Stimulated activated CD4-positive, alpha-beta T cell treated with anti-CD3 and anti-CD28 coated beads, Interleukin-2, amount 100 ng/mL, for 4 hours (primary cell): ENCODE measurements around the gene ADGRG2.

ENCODE experiments used
- DNase-seq: peaks from one replicate; pipeline ENCODE4 v3.0.0-alpha.2; 2020; ENCODE audit warnings: low read depth

The ADGRG2 gene

DNA sequence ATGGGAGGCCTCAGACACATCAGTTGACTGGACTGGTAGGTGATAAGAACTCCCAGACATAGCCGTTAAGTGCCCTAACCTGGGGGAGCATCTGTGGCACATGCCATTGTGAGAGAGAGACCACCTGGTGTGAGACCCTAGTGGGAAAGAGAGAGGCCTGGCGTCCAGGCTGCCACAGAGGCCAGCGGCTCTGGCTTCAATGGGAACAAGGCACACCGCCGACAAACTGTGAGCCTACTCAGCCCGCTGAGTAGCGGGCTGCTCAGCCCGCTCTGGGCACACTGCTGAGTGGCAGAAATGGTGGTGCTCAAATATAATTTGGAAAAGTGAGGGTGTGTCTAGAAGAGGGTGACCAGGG is 172.3 kb downstream of the ADGRG2 start:
- no peak for DNase-seq

DNA sequence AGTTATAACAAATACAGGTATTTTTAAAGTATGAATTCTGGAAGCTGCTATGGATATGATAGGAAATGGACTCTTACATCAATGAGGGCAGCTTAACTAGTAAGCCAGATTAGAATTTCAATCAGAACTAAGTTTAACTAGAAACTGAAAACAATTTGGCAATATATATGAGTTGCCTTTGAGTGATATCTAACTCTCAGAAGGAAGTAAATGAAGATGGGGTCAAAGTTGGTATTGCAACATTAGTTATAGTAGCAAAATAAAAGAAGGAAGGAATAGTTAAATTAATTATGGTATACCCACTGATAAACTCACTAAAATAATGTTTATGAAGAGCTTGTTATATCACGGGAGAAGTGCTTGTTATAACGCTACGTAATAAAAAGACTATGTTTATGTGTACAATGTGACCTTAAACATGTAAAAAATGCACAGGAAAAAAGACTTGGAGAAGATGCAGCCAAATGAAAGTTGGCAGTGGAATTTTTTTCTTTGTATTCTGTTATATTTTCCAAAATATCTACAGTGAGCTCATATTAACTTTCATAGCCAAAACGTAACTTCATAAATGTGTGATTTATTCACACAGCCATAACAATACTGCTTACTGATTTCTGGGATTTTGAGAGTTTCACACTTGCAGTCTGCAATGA is 172.9 kb downstream of the ADGRG2 start:
- no peak for DNase-seq

DNA sequence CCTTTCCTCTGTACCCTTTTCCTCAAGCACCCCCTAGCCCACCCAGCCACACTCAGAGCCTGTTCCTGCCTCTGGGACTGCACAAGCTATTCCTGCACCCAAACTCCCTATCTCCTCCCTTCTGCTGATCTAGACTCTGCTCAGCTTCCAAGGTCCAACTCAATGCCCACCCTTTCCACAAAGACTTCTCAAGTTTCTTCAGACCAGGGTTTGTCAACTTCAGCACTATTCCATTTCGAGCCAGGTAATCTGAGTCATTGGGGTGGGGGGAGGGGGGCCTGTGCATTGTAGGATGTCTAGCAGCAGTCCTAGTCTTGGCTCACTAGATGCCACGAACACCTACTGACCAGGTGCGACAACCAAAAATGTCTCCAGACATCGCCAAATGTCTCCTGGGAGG is 175.7 kb downstream of the ADGRG2 start:
- DNase-seq: no peak

DNA sequence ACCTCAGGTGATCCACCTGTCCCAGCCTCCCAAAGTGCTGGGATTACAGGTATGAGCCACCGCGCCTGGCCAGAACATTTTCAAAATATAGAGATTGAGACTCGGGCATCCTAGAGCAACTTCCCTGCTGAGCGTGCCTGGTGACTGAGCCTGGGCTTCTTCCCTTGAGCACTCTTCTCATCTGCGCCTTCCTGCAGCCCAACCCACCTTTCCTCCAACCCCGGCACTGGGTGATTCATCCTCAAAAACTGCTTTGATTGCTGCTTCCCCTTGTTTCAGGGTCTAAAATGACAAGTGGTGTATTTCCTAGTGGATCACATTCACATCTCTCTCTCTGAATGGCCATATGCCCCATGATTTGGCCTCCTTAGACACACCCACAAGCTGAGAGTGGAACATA is 176.1 kb downstream of the ADGRG2 start:
- no peak for DNase-seq

DNA sequence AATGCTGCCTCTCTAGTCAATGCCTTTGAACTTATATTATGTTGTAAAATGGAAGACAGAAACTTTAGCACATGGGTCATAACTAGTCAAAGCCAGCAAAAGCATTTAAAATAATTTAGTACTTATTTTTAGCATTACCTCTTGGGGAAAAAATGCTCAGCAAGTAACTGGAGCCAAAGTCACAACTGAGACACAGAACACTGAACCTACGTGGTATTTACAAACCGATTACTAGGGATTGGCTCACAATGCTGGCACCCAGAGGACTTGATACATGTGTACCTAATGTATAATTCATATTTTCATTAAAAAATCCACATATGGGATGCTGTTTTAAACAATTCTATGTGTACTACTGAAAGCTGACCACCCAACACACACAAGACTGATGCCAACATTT is 176.8 kb downstream of the ADGRG2 start:
- no peak for DNase-seq

DNA sequence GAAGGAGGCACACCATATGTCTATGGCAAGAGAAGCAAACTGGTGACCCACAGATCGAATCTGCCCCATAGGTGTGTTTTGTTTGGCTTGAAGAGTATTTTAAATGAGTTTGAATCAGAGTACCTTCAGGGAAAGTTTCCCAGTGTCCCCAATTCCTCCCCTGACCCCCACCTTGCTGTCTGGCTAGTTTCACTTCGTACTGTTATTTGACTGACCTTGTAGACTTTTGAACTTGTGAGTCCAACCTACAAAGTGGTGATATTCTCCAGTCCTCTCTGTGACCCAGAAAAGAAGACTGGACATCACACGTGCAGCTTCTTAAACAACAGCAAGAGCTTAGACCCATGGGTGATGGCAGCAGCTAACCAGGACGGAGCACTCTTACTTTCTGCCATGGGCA is 177.8 kb downstream of the ADGRG2 start:
- no peak for DNase-seq

DNA sequence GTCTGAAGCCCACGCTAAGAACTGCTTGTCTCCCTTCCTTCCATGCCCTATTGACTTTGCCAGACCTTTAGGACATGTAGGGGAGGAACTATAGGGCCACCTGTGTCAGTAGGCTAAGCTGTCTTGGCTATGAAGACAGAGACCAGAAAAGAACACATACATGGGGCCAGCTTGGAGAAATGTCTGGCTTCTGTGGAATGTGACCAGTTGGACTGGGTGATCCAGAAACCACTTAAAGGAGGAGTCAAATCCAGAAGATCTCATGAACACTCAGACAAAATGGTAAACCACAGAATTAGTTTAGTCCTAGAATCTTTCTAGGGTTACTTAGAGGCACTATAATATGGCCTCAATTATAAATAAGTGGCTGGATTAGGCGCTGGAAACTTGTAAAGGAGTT is 180.4 kb downstream of the ADGRG2 start:
- no peak for DNase-seq
